HUES48 (cell line): ENCODE results near the gene GZMM.

Experiments used
- H3K27ac ChIP-seq: one replicate; pipeline ENCODE4 v1.7.0; 2013; ENCODE audit warnings: low read depth, low read length, inconsistent platforms
- H3K27me3 ChIP-seq: 2 replicates; pipeline ENCODE4 v1.6.1; 2013; ENCODE audit warnings: mild to moderate bottlenecking, low read length; ENCODE audit not compliant: control insufficient read depth, insufficient read depth
- H3K36me3 ChIP-seq: 2 replicates; pipeline ENCODE4 v1.6.1; 2013; ENCODE audit warnings: low read length; ENCODE audit not compliant: control insufficient read depth, insufficient read depth
- H3K4me1 ChIP-seq: 2 replicates; pipeline ENCODE4 v1.6.1; 2013; ENCODE audit warnings: mild to moderate bottlenecking, low read length; ENCODE audit not compliant: control insufficient read depth, insufficient read depth
- H3K4me3 ChIP-seq: 2 replicates; pipeline ENCODE4 v1.5.1; 2013; ENCODE audit warnings: mild to moderate bottlenecking, low read depth, low read length
- H3K9ac ChIP-seq: 2 replicates; pipeline ENCODE4 v1.6.1; 2013; ENCODE audit warnings: mild to moderate bottlenecking, low read depth, low read length, moderate library complexity
- H3K9me3 ChIP-seq: 2 replicates; pipeline ENCODE4 v1.6.1; 2013; ENCODE audit warnings: low read length; ENCODE audit not compliant: control insufficient read depth, insufficient read depth

GZMM gene

DNA sequence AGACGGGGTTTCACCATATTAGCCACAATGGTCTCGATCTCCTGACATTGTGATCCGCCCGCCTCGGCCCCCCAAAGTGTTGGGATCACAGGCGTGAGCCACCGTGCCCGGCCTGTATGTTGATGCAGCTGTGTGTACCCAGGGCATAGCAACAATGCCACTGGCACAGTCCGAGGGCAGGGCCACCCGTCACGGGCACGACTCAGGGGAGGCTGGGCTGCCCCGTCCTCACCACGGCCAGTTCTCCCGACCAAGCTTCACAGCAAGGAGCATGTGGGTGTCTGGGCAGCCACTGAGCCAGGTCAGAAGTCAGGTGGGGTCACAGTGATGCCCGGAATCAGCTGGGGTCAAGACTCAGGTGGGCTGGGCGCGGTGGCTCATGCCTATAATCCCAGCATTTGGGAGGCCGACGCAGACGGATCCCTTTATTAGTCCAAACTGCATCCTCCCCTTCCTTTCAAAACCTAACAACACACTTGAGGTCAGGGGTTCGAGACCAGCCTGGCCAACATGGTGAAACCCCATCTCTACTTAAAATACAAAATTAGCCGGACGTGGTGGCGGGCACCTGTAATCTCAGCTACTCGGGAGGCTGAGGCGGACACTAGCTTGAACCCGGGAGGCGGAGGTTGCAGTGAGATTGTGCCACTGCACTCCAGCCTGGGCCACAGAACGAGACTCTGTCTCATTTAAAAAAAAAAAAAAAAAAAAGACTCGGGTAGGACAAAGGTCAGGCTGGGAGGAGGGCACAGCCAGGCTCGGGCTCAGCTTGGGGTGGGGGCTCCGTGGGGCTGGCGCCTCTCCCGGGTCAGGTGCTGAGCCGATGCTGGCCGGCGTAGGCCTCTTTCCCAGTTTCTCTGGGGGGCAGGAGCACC, 13.5 kb upstream of the GZMM start:
- H3K4me1 ChIP-seq: peaks cover 10% of the 10 kb centered on the region; the same call in 1 of the 2 replicates
- H3K4me3 ChIP-seq: peak overlapping the region; percentile 95
- peak overlapping the region; percentile 91 for H3K27ac ChIP-seq
- peak overlapping the region; percentile 53; the same call in 1 of the 2 replicates for H3K9ac ChIP-seq
- H3K36me3 ChIP-seq: peaks cover 6% of the 10 kb centered on the region; the same call in 1 of the 2 replicates
- no peaks in the 10 kb centered on the region for H3K27me3 ChIP-seq
- H3K9me3 ChIP-seq: no peaks in the 10 kb centered on the region

DNA sequence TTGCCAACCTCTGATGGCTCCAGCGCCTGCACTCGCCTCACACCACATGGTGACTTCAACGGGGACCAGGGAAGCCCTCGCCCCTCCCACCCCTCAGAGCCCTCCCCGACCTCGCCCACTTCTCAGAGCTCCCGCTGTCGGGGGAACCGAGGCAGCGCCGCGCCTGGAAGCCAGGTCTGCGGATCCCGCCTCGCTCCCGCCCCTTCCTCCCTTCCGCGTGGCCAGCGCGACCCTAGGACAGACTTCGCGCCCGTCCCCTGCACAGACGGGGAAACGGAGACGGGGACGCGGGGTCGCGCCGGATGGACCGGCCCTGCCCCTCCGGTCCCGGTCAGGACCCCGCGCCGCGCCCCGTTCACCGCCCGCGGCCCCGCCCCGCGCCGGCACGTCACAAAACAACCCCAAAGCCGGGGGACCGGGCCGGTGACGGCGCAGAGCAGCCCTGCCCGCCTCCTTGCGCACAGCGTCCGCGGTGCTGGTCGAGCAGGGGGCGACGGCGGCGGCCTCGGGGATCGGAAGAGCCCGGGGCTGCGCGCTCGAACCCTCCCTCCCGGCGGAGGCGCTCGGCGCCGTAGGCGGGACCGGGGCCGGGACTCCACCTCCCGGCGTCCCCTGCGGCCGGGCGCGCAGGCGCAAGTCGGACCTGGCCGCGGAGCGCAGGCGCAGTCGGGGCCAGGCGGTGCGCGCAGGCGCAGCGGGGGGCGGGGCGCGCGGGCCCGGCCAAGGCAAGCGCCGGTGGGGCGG, 12.7 kb upstream of the GZMM start:
- H3K27me3 ChIP-seq: no peaks in the 10 kb centered on the region
- peak overlapping the region; percentile 53; the same call in 1 of the 2 replicates for H3K9ac ChIP-seq
- H3K27ac ChIP-seq: peak overlapping the region; percentile 91
- H3K36me3 ChIP-seq: peaks cover 14% of the 10 kb centered on the region
- peak overlapping the region; percentile 95 for H3K4me3 ChIP-seq
- no peaks in the 10 kb centered on the region for H3K9me3 ChIP-seq
- H3K4me1 ChIP-seq: peaks cover 10% of the 10 kb centered on the region; the same call in 1 of the 2 replicates

DNA sequence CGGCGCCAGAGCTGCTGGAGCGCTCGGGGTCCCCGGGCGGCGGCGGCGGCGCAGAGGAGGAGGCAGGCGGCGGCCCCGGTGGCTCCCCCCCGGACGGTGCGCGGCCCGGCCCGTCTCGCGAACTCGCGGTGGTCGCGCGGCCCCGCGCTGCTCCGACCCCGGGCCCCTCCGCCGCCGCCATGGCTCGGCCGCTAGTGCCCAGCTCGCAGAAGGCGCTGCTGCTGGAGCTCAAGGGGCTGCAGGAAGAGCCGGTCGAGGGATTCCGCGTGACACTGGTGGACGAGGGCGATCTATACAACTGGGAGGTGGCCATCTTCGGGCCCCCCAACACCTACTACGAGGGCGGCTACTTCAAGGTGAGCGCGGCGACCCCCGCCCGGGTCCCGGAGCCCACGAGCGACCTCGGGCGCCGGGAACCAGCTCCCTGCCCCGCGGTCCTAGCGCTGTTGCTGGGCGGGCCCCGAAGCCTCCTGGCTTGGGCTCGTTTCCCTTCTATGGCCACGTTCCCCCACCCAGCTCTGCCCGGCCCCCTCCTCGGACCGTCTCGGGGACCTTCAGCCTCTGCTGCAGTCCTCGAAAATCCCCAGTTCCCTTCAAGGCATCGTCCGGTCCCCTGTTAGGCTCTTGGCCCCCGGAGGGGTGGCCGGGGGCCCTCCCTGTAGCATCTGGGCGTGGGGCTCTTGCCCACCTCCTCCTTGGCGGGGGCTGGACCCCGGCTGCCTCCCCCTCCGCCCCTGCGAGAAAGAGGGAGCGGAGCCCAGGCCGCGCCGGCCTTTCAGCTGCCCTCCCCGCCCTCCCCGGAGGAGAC, 11.9 kb upstream of the GZMM start, which contains the start of gene CDC34:
CDC34 (plus strand) TSS at position 8 of the 808 bp plus-strand sequence; CDS start at position 180, 172 bp downstream.
- peak within 1 kb of the TSS; percentile 95 for H3K4me3 ChIP-seq
- peaks cover 22% of the 10 kb centered on the region for H3K36me3 ChIP-seq
- no peaks in the 10 kb centered on the region for H3K9me3 ChIP-seq
- H3K27me3 ChIP-seq: no peaks in the 10 kb centered on the region
- H3K4me1 ChIP-seq: peaks cover 10% of the 10 kb centered on the region; the same call in 1 of the 2 replicates
- H3K9ac ChIP-seq: peak within 1 kb of the TSS; percentile 56
- H3K27ac ChIP-seq: peak within 1 kb of the TSS; percentile 91

DNA sequence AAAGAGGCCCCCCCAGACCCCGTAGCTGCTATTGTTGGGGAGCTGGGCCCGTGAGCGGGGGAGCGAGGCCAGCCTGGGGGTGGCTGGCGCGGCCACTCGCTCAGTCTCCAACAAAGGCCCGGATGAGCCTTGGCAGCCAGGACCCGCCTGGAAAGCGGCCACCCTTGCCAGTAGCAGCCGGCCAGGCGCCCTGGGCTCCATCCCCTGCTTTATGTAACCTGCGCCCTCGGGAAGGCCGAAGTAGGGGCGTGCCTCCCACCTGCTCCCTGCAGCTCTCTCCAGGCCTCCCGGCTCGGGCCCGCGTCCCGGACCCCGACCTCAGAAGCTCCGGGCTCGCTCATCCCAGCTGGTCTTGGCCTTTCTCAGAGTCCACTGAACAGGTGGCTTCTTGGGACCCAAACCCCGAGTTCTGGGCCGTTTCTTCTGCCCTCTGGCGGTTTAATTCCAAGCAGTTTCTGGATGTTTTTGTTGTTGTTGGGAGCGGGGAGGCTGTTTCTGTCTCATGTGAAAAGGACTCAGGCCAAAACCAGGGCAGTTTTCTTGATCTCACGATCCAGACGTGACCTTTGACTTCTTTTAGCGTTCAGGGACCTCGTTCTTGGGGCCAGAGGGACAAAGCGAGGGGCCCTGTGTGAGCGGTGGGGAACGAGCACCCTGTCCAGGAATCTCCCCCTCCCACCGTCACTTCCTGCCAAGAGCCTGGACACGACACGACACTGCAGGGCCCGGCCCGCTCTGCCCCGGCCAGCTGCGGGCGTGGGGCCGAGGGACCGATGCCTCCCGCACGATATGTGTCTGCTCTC, 11.1 kb upstream of the GZMM start:
- Histone ChIP-seq H3K4me1 (peaks cover 10% of the 10 kb centered on the region; the same call in 1 of the 2 replicates), H3K4me3 (peak overlapping the region; percentile 87), H3K27ac (peak overlapping the region; percentile 82), H3K9me3 (no peaks in the 10 kb centered on the region), H3K27me3 (no peaks in the 10 kb centered on the region), H3K36me3 (peaks cover 27% of the 10 kb centered on the region), H3K9ac (peak overlapping the region; percentile 23)

DNA sequence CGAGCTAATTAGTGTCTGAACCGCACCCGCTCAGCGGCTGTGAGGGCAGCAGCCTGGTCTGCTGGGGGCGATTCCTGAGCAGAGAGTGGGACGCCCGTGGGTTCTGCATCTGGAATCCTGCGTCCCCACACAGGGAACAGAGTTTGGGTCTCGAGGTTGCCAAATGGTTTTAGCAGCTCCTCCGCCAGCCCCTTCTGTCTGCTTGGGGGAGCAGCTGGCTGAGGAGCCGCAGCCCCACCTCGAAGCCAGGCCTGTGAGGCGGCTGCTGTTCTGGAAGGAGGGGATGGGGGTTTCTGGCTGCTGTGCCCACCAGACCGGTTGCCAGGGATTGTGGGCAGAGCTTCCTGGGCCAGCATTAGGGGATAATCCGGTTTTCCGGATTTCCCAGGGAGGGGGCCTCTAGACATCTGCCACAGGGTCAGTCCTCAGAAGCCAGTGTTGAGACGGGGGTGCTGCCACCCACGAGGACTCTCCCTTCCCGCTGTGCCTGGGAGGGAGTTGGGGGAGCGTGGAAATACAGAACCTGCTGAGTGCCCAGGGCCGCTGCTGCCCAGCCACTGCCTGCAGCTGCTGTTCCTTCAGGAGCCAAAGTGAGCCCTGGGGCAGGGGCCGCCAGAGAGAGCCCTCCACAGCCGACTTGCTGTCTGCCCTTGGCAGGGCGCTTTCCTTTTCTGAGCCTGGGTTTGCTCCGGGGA, 10.3 kb upstream of the GZMM start:
- Histone ChIP-seq H3K4me1 (peaks cover 10% of the 10 kb centered on the region; the same call in 1 of the 2 replicates), H3K4me3 (peak overlapping the region; percentile 87), H3K27me3 (no peaks in the 10 kb centered on the region), H3K27ac (peak overlapping the region; percentile 82), H3K9ac (peak overlapping the region; percentile 23; the same call in 1 of the 2 replicates), H3K36me3 (peaks cover 34% of the 10 kb centered on the region), H3K9me3 (no peaks in the 10 kb centered on the region)

DNA sequence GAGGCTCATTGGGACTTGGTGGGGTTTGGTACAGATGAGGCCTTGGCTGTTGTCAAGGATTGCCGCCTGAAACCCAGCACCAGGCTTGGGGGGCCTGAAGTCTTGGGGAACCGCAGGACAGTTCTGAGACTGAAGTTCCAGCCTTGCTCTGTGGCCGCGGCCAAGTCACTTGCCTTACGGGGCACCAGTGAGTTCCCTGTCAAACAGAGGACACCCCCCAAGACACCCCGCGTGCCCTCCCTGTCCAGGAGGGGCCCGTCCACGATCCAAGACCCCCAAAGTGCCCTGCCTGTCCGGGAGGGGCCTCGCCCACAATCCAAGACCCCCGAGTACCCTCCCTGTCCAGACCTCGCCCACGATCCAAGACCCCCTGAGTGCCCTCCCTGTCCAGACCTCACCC, 9.8 kb upstream of the GZMM start:
- Histone ChIP-seq H3K4me1 (peaks cover 10% of the 10 kb centered on the region; the same call in 1 of the 2 replicates), H3K27me3 (no peaks in the 10 kb centered on the region), H3K36me3 (peaks cover 40% of the 10 kb centered on the region), H3K9me3 (no peaks in the 10 kb centered on the region), H3K27ac (no peak overlapping the region), H3K4me3 (no peak overlapping the region), H3K9ac (no peak overlapping the region)

DNA sequence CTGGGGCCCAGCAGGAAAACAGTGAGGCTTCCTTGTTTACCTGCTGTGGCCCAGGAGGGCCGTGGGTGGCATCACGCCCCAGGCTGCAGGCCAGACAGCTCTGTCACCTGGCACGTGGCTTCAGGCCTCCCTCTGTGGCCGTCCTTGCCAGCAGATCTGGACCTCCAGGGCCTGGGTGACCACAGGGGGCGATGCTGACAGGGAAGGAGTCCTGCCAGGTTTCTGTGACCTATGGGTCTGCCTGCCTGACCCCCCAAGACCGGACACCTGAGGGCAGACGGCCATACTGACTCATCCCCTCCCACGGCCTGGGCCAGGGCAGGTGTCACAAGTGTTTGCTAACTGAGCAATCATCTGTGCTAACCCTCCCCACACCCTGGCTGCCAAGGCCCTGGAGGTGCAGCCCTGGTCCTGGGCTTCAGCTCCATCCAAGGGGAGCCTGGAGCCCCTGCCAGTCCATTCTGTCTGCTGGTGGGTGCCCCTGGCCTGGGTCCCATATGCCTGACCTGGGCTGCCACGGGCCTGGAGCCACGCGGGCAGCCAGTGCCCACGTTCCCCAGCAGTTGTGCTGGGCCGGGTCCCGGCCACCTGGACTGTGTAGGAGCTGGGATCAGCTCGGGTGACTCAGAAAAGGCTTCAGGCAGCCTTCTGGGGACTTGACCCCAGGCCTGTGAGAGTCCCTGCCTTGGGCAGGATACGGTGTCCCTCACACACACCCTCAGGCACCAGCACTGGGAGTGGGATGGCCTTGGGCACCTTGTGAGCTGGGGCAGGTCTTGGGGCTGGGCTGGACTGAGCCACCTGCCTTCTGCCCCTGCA, 8.6 kb upstream of the GZMM start:
- Histone ChIP-seq H3K36me3 (peaks cover 46% of the 10 kb centered on the region), H3K9me3 (no peaks in the 10 kb centered on the region), H3K9ac (no peak overlapping the region), H3K4me1 (peaks cover 10% of the 10 kb centered on the region; the same call in 1 of the 2 replicates), H3K4me3 (no peak overlapping the region), H3K27ac (no peak overlapping the region), H3K27me3 (no peaks in the 10 kb centered on the region)

DNA sequence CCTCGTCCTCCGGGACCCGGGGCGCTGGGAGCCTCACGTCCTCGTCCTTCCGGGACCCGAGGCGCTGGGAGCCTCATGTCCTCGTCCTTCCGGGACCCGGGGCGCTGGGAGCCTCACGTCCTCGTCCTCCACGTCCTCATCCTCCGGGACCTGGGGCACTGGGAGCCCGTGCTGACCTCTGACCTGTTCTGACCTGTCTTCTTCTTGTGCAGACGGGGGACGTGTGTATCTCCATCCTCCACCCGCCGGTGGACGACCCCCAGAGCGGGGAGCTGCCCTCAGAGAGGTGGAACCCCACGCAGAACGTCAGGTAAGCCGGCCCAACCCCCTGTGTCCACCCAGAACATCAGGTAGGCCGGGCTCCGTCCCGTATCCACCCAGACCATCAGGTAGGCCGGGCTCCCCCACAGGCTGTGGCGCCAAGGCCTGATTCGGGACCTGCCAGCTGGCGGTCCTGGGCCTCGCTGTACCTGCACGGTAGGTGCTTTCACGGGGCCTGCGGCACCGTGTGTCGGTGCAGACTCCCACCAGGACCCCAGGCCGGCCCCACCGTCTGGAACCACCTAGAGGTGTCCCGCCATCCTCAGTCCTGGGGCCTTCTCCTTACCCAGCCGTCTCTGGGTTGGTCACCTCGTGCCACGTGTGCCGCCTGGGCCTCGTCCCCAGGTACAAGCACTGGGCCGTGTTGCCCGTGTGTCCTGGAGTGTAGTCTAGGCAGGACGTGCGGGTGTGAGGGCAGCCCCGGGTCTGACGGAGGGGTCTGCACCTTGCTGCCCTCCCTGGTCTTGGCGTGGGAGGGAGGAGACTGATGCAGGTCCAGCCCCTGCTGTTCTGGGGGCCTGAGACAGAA, 7.6 kb upstream of the GZMM start:
- Histone ChIP-seq H3K9ac (no peak overlapping the region), H3K4me3 (no peak overlapping the region), H3K27ac (no peak overlapping the region), H3K36me3 (peaks cover 48% of the 10 kb centered on the region), H3K27me3 (no peaks in the 10 kb centered on the region), H3K9me3 (no peaks in the 10 kb centered on the region), H3K4me1 (peaks cover 10% of the 10 kb centered on the region; the same call in 1 of the 2 replicates)
